HG03439 (cell line): ENCODE results near the gene REM2.
"Not testable (repeated sequence)": the region's sequence is repeated elsewhere in the genome, so short reads cannot be mapped to it uniquely, and the experiment has no call there.

Source experiments
- ATAC-seq: cut with Tn5 transposase; IDR thresholded peaks from one replicate; pipeline ENCODE4 v1.9.1; 2021; ENCODE audit warnings: mild to moderate bottlenecking, moderate library complexity; ENCODE audit not compliant: unreplicated experiment

REM2 gene

GRCh38 chr14:22848351-22849164 lies 34.5 kb upstream of the REM2 start:
- ATAC-seq = no peak

- ATAC-seq = no peak
These were observed 33.7 kb upstream of the REM2 start for GRCh38 chr14:22849212-22849819.

- ATAC-seq = no peak
These were observed 31.9 kb upstream of the REM2 start for GRCh38 chr14:22850944-22851764.

- not testable (repeated sequence) for ATAC-seq
These were observed 30.8 kb upstream of the REM2 start for GRCh38 chr14:22852178-22852577.

GRCh38 chr14:22852599-22852939 lies 30.5 kb upstream of the REM2 start:
- no peak for ATAC-seq

GRCh38 chr14:22852940-22853767 lies 29.9 kb upstream of the REM2 start:
- ATAC-seq = no peak

GRCh38 chr14:22854296-22854695 lies 28.7 kb upstream of the REM2 start:
- not testable (repeated sequence) for ATAC-seq

- ATAC-seq = no peak
These were observed 27.9 kb upstream of the REM2 start for GRCh38 chr14:22854963-22855724.

- no peak for ATAC-seq
These were observed 26.6 kb upstream of the REM2 start for GRCh38 chr14:22856428-22856827.

- not testable (repeated sequence) for ATAC-seq
These were observed 22.6 kb upstream of the REM2 start for GRCh38 chr14:22860377-22860776.

GRCh38 chr14:22861651-22862050 lies 21.4 kb upstream of the REM2 start:
- ATAC-seq = no peak

GRCh38 chr14:22864979-22865378 lies 18.0 kb upstream of the REM2 start:
- no peak for ATAC-seq

GRCh38 chr14:22865424-22866405 lies 17.3 kb upstream of the REM2 start:
- ATAC-seq = no peak

- no peak for ATAC-seq
These were observed 16.1 kb upstream of the REM2 start for GRCh38 chr14:22866874-22867273.

GRCh38 chr14:22870811-22871223 lies 12.2 kb upstream of the REM2 start:
- peak; percentile 34 for ATAC-seq

- peak; percentile 81 for ATAC-seq
These were observed 11.6 kb upstream of the REM2 start, which contains the start of gene LRP10 for GRCh38 chr14:22871224-22872032. Gene LRP10, plus strand, starts transcription at chr14:22871740. Its CDS starts 564 bp downstream, at chr14:22872304.

GRCh38 chr14:22872033-22872832 lies 10.8 kb upstream of the REM2 start:
- ATAC-seq = peak; percentile 28
